Middle frontal gyrus (tissue), 1 donor: ENCODE data around the gene C12orf56.
"Not testable (repeated sequence)": the region's sequence is repeated elsewhere in the genome, so short reads cannot be mapped to it uniquely, and the experiment has no call there.

Source experiments
- DNase-seq: peaks from one replicate; pipeline ENCODE4 v3.0.0-alpha.2; 2015; ENCODE audit warnings: low spot score; ENCODE audit errors: extremely low spot score

C12orf56 gene

GRCh38 chr12:64304571-64304970 is 86.0 kb downstream of the C12orf56 start:
- DNase-seq: no peak

GRCh38 chr12:64299628-64300027 is 90.9 kb downstream of the C12orf56 start:
- no peak for DNase-seq

- no peak for DNase-seq
Observed at GRCh38 chr12:64296301-64296700, 94.3 kb downstream of the C12orf56 start.

- DNase-seq: no peak
Observed at GRCh38 chr12:64293654-64294364, 96.7 kb downstream of the C12orf56 start.

- not testable (repeated sequence) for DNase-seq
Observed at GRCh38 chr12:64293174-64293573, 97.4 kb downstream of the C12orf56 start.

- no peak for DNase-seq
Observed at GRCh38 chr12:64286521-64286920, 104.0 kb downstream of the C12orf56 start.

- DNase-seq: no peak
Observed at GRCh38 chr12:64284256-64284655, 106.3 kb downstream of the C12orf56 start.

- DNase-seq: no peak
Observed at GRCh38 chr12:64278421-64278820, 112.1 kb downstream of the C12orf56 start.

GRCh38 chr12:64273527-64274403 is 116.8 kb downstream of the C12orf56 start:
- DNase-seq: no peak

- no peak for DNase-seq
Observed at GRCh38 chr12:64270411-64270810, 120.1 kb downstream of the C12orf56 start.

- no peak for DNase-seq
Observed at GRCh38 chr12:64269161-64269560, 121.4 kb downstream of the C12orf56 start.

GRCh38 chr12:64268409-64268808 is 122.1 kb downstream of the C12orf56 start:
- DNase-seq: no peak

- DNase-seq: no peak
Observed at GRCh38 chr12:64265839-64266238, 124.7 kb downstream of the C12orf56 start.

GRCh38 chr12:64261813-64262212 is 128.7 kb downstream of the C12orf56 start:
- DNase-seq: no peak

- no peak for DNase-seq
Observed at GRCh38 chr12:64258576-64258975, 132.0 kb downstream of the C12orf56 start.

- peak; percentile 71 for DNase-seq
Observed at GRCh38 chr12:64256166-64256800, 134.3 kb downstream of the C12orf56 start.

- no peak for DNase-seq
Observed at GRCh38 chr12:64255249-64255648, 135.3 kb downstream of the C12orf56 start.

- DNase-seq: no peak
Observed at GRCh38 chr12:64253356-64253755, 137.2 kb downstream of the C12orf56 start.

GRCh38 chr12:64252681-64253080 is 137.9 kb downstream of the C12orf56 start:
- no peak for DNase-seq

- DNase-seq: no peak
Observed at GRCh38 chr12:64243809-64244208, 146.7 kb downstream of the C12orf56 start.

GRCh38 chr12:64240781-64241180 is 149.8 kb downstream of the C12orf56 start:
- DNase-seq: no peak

- no peak for DNase-seq
Observed at GRCh38 chr12:64237382-64237781, 153.2 kb downstream of the C12orf56 start.
